Naive thymus-derived CD8-positive, alpha-beta T cell (primary cell): Measurements from ENCODE around the gene PTX3. TPM values are rescaled to one million over a fixed set of nuclear protein-coding genes. Genes with fewer than 3 reads are reported as not detected.

Experiments used
- ATAC-seq, 2 donors: fragments of 150-1000 bp; cut with Tn5 transposase in 1 of 2; sonication (Bioruptor Pico), chemical (Tn5 transposase) in 1 of 2; 1 replicate in 1 of 2; 2 replicates in 1 of 2; pipeline ENCODE4 v1.10.0; 2021; ENCODE audit warnings: mild to moderate bottlenecking in 2 of 2, moderate library complexity in 2 of 2
- POLR2A ChIA-PET: fragments of 350-600 bp; sonication (Branson Sonifier 250); formaldehyde crosslinking; loops from one replicate; lab custom pipeline; 2021; ENCODE audit warnings: antibody characterized with exemption; lab: Charles Lee
- DNase-seq, 10 donors: peaks; one replicate each; pipeline versions ENCODE4 v3.0.0 to v3.0.0-alpha.2; 2020 to 2022
- H3K27ac Mint-ChIP-seq, 10 donors: one replicate each; pipeline ENCODE4 v1.8.0; 2020 to 2022; ENCODE audit warnings: mild to moderate bottlenecking in 10 of 10, mixed read lengths in 10 of 10, moderate library complexity in 4 of 10, inconsistent platforms in 1 of 10
- H3K27me3 Mint-ChIP-seq, 5 donors: one replicate each; pipeline ENCODE4 v1.8.0; 2021 to 2022; ENCODE audit warnings: mixed read lengths in 5 of 5
- H3K36me3 Mint-ChIP-seq, 3 donors: one replicate each; pipeline ENCODE4 v1.8.0; 2020 to 2022; ENCODE audit warnings: mixed read lengths in 3 of 3, mild to moderate bottlenecking in 2 of 3, inconsistent platforms in 1 of 3
- H3K4me1 Mint-ChIP-seq, 4 donors: one replicate each; pipeline ENCODE4 v1.8.0; 2021 to 2022; ENCODE audit warnings: mixed read lengths in 4 of 4
- H3K4me3 Mint-ChIP-seq, 10 donors: one replicate each; pipeline ENCODE4 v1.8.0; 2020 to 2022; ENCODE audit warnings: mild to moderate bottlenecking in 10 of 10, mixed read lengths in 10 of 10, moderate library complexity in 6 of 10, inconsistent platforms in 1 of 10
- H3K9me3 Mint-ChIP-seq, 9 donors: one replicate each; pipeline ENCODE4 v1.8.0; 2020 to 2022; ENCODE audit warnings: mixed read lengths in 9 of 9, mild to moderate bottlenecking in 3 of 9, inconsistent platforms in 1 of 9, moderate library complexity in 1 of 9
- polyA plus RNA-seq, 3 donors: library from polyadenylated mRNA; unstranded; fragments of 300-500 nt; fragmentation: Illumina TruSeq; gene quantifications; one replicate each; pipeline ENCODE4 v1.2.3, GENCODE V29; 2021
- total RNA-seq, 8 experiments: library from RNA in 2 of 8; stranded (reverse) in 2 of 8; gene quantifications; one replicate each; pipeline ENCODE4 v1.2.3 and lab custom pipeline; 2021 to 2026

Gene PTX3
- total and polyA plus RNA-seq, 5 experiments from 2014 or later: 0.21 to 0.71 (median 0.26) TPM; not detected in 1

DNA sequence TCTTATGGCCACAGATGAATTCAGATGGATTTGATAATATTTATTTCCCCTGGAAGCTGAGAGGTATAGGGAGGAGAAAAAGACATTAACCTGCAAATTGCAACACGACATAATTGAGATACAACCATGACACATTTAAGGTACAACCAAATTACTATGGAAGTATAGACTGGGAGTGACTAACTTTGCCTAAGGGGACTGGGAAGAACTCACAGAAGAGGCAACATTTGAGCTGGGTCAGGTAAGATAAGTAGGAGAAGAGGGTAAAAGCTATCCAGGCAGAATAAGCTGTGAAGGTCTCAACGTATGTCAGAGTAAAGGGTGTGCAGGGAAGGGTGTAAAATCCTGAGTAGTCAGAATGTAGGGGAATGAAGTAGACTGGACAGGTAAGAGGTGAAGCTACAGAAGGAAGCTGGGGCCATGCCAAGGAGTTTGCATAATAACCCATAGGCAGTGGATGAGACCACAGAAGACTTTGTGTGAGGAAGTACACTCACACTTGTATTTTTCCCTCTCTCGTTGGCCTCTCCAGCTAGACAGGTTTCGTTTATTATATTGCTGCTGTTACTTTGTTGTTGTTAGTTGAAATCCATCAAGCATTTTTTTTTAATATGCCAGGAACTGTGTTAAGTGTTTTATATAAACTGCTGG is 28.0 kb upstream of the PTX3 start:
- H3K4me1 Mint-ChIP-seq: no peaks in the 10 kb centered on the region
- no peak for ATAC-seq

DNA sequence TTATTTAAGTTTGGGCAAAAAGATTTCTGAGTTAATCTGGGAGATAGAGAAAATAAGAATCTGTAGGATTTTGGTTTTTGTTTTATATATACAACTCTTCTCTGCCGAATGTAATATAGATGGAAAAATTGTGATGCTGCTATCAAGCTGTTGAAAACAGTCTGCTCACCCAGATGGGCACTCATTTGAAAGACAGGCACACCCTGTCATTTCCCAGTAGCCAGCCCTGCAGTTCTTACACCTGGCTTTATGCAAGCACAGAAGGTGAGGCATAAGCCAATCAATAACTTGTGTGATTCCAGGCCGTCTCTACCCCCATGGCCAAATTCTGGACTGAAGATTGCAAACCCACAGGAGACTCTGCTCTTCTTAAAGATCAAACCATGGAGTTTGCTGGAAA is 27.1 kb upstream of the PTX3 start:
- ATAC-seq (no peak), DNase-seq (no peak)
- Mint-ChIP-seq H3K36me3 (peaks cover 0 to 8% (median 2%) of the 10 kb centered on the region in 3 donors), H3K27ac (no peak overlapping the region), H3K4me3 (no peak overlapping the region), H3K9me3 (peaks cover 0 to 4% (median 0%) of the 10 kb centered on the region in 9 donors), H3K27me3 (peaks cover 0 to 2% (median 0%) of the 10 kb centered on the region in 5 donors), H3K4me1 (no peaks in the 10 kb centered on the region)
- POLR2A ChIA-PET: no interaction called here

More for the DNA sequence above, 28.0 kb upstream of the PTX3 start:
- Mint-ChIP-seq H3K9me3 (peaks cover 0 to 4% (median 0%) of the 10 kb centered on the region in 9 donors), H3K27ac (no peak overlapping the region), H3K4me3 (no peak overlapping the region), H3K36me3 (peaks cover 0 to 8% (median 2%) of the 10 kb centered on the region in 3 donors), H3K27me3 (no peaks in the 10 kb centered on the region)
- POLR2A ChIA-PET: no interaction called here
- DNase-seq: no peak

DNA sequence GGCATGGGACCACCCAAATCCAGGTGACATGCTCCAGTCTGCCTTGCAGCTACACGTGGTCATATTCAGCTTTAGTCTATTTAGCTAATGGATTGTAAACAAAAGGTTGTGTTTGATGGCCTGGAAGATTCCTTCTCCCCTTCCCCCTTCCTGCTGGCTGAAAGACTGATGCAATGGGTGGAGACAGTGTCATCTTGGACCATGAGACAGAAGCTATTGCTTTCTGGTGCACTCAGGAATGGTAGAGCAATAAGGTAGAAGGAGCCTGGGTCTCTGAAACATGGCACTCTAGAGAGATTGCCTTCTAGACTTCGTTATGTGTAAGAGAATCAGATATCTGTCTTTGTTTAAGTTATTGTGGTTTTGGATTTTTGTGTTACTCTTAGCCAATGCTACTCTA is 25.7 kb upstream of the PTX3 start:
- no peaks in the 10 kb centered on the region for H3K4me1 Mint-ChIP-seq
- ATAC-seq (no peak), DNase-seq (no peak)
- no peak overlapping the region for H3K27ac Mint-ChIP-seq
- H3K27me3 Mint-ChIP-seq: peaks cover 0 to 6% (median 2%) of the 10 kb centered on the region in 5 donors
- POLR2A ChIA-PET: no interaction called here
- no peak overlapping the region for H3K4me3 Mint-ChIP-seq
- peaks cover 0 to 4% (median 0%) of the 10 kb centered on the region in 9 donors for H3K9me3 Mint-ChIP-seq
- H3K36me3 Mint-ChIP-seq: peaks cover 0 to 8% (median 2%) of the 10 kb centered on the region in 3 donors

DNA sequence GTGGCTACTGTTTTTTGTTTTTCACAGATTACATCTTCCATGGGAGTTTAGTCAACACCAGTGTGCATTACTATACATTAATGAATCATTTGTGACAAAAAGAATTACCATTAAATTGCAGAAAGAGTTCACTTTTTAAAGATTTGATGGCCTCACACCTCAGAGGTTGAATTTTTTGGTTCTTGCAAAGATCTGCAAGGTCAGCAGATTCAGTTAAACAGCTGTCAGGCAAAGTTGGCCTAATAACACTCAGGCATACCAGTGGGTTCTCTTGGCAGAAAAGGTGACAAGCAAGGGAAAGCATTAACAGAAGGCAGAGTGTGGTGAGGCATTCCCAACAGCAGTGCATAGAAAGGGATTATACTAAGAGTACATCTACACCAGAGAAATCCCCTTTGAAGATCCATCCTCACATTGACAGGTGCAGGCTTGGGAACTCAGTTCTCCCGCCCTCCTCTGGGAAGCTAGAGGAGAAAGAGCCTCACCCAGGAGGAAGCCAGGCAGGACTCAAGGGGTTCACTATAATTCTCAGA is 24.3 kb upstream of the PTX3 start:
- POLR2A ChIA-PET: no interaction called here
- H3K4me3 Mint-ChIP-seq: no peak overlapping the region
- H3K27me3 Mint-ChIP-seq: peaks cover 0 to 10% (median 2%) of the 10 kb centered on the region in 5 donors

DNA sequence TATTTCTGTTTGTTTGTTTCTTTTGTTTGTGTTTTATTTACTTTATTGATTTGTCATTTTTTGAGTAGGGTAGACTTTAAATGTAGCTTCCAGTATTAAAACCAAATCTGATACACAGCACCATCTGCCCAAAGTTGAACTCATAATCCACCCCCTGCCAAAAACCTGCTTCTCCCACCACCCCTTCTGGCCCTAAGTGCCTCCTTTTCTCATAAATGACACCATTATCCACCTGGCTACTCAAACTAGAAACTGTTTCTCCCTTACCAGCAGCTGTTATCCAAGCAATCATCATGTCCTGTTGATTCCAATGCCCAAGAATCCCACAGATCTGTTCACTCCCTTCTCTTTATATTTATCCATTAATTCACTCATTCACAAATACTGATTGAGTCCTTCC is 21.8 kb upstream of the PTX3 start:
- POLR2A ChIA-PET: no interaction called here
- Mint-ChIP-seq H3K4me3 (no peak overlapping the region), H3K36me3 (peaks cover 2 to 15% (median 5%) of the 10 kb centered on the region in 3 donors), H3K4me1 (no peaks in the 10 kb centered on the region), H3K9me3 (peaks cover 0 to 10% (median 2%) of the 10 kb centered on the region in 9 donors), H3K27me3 (peaks cover 0 to 10% (median 2%) of the 10 kb centered on the region in 5 donors), H3K27ac (no peak overlapping the region)
- ATAC-seq (no peak), DNase-seq (no peak)

More for the DNA sequence above, 24.3 kb upstream of the PTX3 start:
- H3K27ac Mint-ChIP-seq: no peak overlapping the region
- DNase-seq (no peak), ATAC-seq (no peak)
- H3K36me3 Mint-ChIP-seq: peaks cover under 1 to 8% (median 2%) of the 10 kb centered on the region in 3 donors
- no peaks in the 10 kb centered on the region for H3K4me1 Mint-ChIP-seq
- H3K9me3 Mint-ChIP-seq: peaks cover 0 to 4% (median 0%) of the 10 kb centered on the region in 9 donors

DNA sequence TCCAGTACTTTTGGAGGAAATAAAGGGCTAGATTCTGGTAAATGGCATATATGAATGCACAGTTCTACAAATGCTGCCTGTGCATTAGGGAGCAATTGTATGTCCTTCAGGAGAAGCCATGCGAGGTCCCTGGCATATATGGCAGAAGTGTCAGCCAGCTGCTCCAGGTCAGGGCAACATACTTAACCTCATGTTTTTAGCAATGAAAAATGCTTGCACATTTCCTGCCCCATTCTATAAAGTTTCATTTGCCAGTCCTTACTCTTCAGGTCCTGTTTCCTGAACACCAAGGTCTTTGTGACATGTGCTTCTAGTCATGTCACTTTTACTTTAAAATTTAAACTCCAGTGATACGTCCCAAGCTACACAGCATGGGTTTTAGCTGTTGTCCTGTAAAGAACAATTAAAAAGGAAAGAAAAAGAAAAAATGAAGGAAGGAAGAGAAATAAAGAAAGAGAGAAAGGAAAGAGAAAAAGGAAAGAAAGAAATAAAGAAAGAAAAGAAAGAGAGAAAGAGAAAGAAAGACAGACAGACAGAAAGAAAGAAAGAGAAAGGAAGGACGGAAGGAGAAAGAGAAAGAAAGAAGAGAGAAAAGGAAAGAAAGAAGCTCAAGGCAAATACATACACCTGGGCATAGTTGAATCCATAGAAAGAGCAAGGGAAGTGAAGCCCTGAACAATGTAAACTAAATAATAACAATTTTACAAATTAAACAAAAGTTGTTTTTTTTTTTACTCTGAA is 20.1 kb upstream of the PTX3 start:
- H3K27ac Mint-ChIP-seq: peak overlapping the region in 1 of 10 donors; percentile 45
- H3K4me3 Mint-ChIP-seq: no peak overlapping the region
- no peaks in the 10 kb centered on the region for H3K4me1 Mint-ChIP-seq
- POLR2A ChIA-PET: interaction anchor here (0.6 kb wide), 1 partner anchor 746 kb away, joined by 3 read pairs; no protein-coding TSS in a partner anchor
- DNase-seq: no peak
- peaks cover 0 to 10% (median 2%) of the 10 kb centered on the region in 5 donors for H3K27me3 Mint-ChIP-seq
- ATAC-seq: no peak
- H3K36me3 Mint-ChIP-seq: peaks cover 0 to 15% (median 0%) of the 10 kb centered on the region in 3 donors
- H3K9me3 Mint-ChIP-seq: peaks cover 0 to 9% (median 5%) of the 10 kb centered on the region in 9 donors

DNA sequence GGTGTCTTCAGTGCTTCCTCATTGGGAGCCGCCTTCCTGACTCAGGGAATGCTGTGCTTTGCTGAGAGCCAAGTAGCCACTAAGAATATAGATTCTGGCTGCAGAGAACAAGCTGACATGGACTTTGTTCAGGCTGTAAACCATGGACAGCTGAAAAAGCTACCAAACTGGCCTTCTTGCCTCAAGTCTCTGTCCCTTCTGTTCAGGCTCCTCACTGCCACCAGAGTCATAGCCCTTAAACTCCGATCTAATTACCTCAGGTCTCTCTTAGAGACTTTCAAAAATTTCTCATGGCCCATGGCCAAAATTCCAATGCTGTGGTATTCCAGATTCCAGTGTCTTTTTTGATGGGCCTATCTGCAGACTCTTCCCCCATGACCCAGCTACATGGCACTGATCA is 19.4 kb upstream of the PTX3 start:
- ATAC-seq (no peak), DNase-seq (no peak)
- Mint-ChIP-seq H3K27me3 (peaks cover 0 to 10% (median 2%) of the 10 kb centered on the region in 5 donors), H3K4me1 (no peaks in the 10 kb centered on the region), H3K9me3 (peaks cover 0 to 11% (median 5%) of the 10 kb centered on the region in 9 donors), H3K27ac (no peak overlapping the region), H3K36me3 (peaks cover 0 to 15% (median 0%) of the 10 kb centered on the region in 3 donors), H3K4me3 (no peak overlapping the region)
- POLR2A ChIA-PET: interaction anchor here (0.6 kb wide), 1 partner anchor 746 kb away, joined by 3 read pairs; no protein-coding TSS in a partner anchor

DNA sequence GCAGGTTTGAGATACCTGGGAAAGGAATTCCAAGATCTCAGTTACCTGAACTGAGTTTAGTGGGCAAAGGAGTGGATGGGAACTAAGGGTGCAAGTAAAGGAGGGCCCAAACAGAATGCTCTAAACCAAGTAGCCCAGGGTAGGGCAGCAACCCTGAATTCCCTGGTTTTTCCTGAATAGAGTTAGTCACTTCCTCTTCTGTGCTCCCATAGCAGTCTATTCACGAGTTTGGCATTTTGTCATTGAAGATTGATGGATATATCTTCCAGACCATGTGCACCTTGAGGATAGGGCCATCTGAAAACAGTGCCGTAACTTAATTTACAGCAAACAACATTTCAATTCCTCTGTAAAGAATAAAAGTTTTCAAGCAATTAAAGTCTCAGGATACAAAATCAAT is 18.5 kb upstream of the PTX3 start:
- Mint-ChIP-seq H3K4me3 (no peak overlapping the region), H3K9me3 (peaks cover 0 to 16% (median 8%) of the 10 kb centered on the region in 9 donors), H3K27ac (no peak overlapping the region), H3K4me1 (no peaks in the 10 kb centered on the region), H3K36me3 (peaks cover 0 to 21% (median 0%) of the 10 kb centered on the region in 3 donors), H3K27me3 (peaks cover 0 to 10% (median 3%) of the 10 kb centered on the region in 5 donors)
- ATAC-seq: no peak
- no peak for DNase-seq
- POLR2A ChIA-PET: no interaction called here

DNA sequence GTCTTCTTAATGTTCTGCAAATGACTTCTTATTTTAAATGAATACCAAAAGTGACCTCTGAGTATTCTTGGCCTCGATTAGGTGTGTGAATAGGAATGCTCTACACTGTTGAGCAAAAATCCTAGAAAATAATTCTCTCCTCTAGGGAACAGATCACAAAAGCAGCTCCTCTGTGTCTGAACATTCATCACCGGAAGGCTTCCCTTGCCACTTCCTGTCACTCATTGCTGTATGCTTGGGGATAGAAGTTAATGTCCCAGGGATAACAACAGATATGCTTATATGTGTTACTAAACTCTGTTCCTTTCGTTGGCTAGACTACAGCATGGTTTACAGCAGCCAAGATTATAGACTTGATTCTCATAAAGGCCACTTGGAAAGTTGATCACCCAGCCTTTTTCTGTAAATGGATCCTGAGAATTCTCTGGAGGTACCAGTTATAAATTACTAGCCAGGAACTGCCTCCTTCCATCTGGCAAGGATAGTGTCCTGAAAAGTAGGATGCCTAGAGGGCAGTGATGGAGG is 16.0 kb upstream of the PTX3 start:
- Mint-ChIP-seq H3K4me1 (no peaks in the 10 kb centered on the region), H3K9me3 (peaks cover 0 to 28% (median 11%) of the 10 kb centered on the region in 9 donors), H3K36me3 (peaks cover 0 to 28% (median 0%) of the 10 kb centered on the region in 3 donors), H3K27ac (no peak overlapping the region), H3K27me3 (peaks cover 0 to 7% (median 3%) of the 10 kb centered on the region in 5 donors), H3K4me3 (no peak overlapping the region)
- ATAC-seq (no peak), DNase-seq (no peak)
- POLR2A ChIA-PET: no interaction called here

DNA sequence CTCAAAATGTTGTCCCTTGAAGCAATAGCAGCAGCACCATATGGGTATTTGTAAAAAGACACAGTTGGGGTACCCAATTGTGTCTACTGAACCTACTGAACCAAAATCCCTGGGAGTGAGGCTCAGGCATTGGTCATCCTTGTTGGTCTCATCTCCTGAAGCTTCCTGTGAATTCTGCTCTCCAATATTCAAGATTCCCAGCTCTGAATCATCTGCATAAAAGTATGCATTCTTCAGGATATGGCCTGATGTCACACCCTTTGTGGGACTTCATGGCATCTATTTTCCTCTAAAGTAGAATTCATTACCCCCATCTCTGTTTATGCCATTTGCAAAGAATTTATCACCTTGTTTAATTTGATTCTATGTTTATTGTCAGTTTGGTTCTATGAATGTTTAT is 13.3 kb upstream of the PTX3 start:
- H3K36me3 Mint-ChIP-seq: peaks cover 0 to 26% (median 0%) of the 10 kb centered on the region in 3 donors
- H3K27ac Mint-ChIP-seq: no peak overlapping the region
- no peak for ATAC-seq
- peaks cover 0 to 33% (median 14%) of the 10 kb centered on the region in 9 donors for H3K9me3 Mint-ChIP-seq
- DNase-seq: no peak
- POLR2A ChIA-PET: no interaction called here
- H3K27me3 Mint-ChIP-seq: peaks cover 0 to 9% (median 5%) of the 10 kb centered on the region in 5 donors
- no peaks in the 10 kb centered on the region for H3K4me1 Mint-ChIP-seq
- H3K4me3 Mint-ChIP-seq: no peak overlapping the region

DNA sequence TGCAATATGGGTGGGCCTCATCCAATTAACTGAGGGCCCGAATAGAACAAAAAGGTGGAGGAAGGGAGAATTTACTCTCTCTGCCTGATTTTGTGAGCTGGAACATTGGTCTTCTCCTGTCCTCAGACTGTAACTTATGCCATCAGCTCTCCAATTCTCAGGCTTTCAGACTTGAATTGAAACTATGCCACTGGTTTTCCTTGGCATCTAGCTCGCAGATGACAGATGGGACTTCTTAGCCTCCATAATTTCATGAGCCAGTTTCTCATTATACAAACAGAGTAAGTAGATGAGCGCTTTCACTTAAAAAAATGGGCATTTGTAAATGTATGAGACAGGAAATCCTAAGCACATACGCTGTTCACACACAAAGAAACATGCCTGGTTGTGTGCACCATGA is 8.7 kb upstream of the PTX3 start:
- ATAC-seq: no peak
- H3K4me3 Mint-ChIP-seq: no peak overlapping the region
- peaks cover 0 to 24% (median 8%) of the 10 kb centered on the region in 9 donors for H3K9me3 Mint-ChIP-seq

DNA sequence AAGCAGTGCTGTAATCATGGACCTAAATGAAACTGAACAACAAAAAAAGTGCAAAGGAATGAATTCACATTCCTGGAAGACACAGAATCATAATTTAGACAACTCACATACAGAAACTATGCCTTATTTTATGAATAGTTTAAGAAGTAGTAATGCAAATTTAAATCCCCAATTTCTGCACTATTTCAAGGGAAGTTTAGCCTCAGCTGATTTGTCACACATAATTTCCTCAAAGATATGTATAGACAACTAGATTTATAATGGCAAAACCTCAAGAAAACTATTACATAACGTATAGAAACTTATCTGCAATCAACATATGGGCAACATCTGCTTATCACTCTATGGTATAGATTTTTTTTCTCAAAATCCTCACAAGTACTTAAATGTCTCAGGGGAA is 7.8 kb upstream of the PTX3 start:
- DNase-seq (no peak), ATAC-seq (no peak)
- POLR2A ChIA-PET: no interaction called here
- Mint-ChIP-seq H3K27ac (no peak overlapping the region), H3K27me3 (peaks cover 0 to 9% (median 4%) of the 10 kb centered on the region in 5 donors), H3K4me1 (no peaks in the 10 kb centered on the region), H3K36me3 (peaks cover 0 to 11% (median 0%) of the 10 kb centered on the region in 3 donors), H3K4me3 (no peak overlapping the region), H3K9me3 (peaks cover 0 to 18% (median 8%) of the 10 kb centered on the region in 9 donors)

More for the DNA sequence above, 8.7 kb upstream of the PTX3 start:
- POLR2A ChIA-PET: no interaction called here
- DNase-seq: no peak
- Mint-ChIP-seq H3K4me1 (no peaks in the 10 kb centered on the region), H3K36me3 (peaks cover 0 to 13% (median 0%) of the 10 kb centered on the region in 3 donors), H3K27ac (no peak overlapping the region), H3K27me3 (peaks cover 0 to 9% (median 4%) of the 10 kb centered on the region in 5 donors)
